GM18498 (cell line): ENCODE results near the gene EIPR1.

Source experiments
- ATAC-seq: cut with Tn5 transposase; IDR thresholded peaks from one replicate; pipeline ENCODE4 v1.9.1; 2021; ENCODE audit warnings: mild to moderate bottlenecking, moderate library complexity; ENCODE audit not compliant: unreplicated experiment

Gene EIPR1

DNA sequence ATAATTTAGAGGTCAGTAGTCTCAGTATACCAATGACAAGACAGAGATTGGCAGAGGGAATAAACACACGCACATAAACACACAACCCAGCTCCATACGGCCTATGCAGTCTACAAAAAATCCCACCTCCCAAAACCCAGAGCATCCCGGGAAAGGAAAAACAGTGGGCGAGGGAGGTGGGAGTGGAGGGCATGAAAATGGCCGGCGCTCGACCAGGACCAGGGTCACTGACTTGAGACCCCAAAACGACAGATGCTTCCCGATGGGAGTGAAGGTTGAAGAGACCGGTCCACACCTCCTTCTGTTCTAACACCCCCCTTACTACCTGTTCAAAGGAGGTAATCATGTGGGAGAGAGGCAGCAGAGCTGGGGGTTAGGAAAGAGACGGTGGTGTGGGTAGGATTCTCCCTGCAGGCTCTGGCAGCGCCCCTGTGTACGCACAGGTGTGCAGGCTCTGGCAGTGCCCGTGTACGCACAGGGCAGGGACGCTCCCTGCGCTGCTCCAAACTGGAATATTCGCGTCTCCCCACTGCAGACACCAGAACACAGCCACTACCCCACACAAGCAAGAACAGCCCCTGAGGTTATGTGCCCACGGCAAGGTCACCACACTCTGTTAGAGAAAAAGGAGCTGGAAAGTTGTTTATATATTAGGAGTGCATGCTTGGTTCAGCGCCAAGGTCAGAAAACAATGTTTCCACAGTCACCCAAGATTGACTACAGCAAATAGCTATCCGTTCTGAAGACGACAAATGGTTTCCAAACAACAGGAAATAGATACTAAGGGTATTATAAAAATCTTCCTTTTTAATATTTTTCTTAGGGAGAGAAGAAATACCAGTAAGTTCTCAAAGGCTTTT is 67.9 kb downstream of the EIPR1 start:
- ATAC-seq: no peak

DNA sequence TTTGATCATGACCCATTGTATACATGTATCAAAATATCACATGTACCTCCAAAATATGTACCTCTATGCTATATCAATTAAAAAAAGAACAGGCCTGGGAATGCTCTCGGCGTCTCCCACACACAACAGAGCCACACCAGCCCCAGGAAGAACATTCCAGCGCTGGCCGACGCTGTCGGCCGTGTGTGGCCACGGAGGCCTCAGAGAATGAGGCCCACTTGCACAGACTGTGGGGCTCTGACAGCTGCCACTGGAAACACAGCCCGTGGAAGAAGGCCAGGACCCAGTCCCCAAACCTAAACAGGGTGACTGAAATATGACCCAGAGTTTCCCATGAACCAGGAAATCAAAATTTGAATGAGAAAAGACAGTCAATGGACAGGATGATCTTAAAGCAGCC is 69.7 kb downstream of the EIPR1 start:
- ATAC-seq: no peak

DNA sequence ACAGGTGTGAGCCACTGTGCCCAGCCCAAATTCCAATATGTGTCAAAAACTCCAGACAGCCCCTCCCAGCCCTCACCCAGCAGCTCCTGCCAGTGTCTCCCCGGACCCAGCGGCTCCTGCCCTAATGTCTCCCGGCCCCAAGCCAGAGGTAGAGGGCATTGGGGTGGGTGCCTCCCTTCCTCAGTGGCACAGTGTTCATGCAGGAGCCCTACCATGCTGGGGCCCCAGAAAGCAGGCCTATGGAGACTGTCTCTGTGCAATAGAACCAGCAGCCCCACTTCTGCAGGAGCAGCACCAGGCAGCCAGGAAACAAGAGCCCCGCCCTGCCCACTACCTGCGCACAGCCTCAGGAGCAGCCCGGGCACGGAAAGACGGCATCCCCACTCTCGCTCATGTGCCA is 70.4 kb downstream of the EIPR1 start:
- no peak for ATAC-seq

DNA sequence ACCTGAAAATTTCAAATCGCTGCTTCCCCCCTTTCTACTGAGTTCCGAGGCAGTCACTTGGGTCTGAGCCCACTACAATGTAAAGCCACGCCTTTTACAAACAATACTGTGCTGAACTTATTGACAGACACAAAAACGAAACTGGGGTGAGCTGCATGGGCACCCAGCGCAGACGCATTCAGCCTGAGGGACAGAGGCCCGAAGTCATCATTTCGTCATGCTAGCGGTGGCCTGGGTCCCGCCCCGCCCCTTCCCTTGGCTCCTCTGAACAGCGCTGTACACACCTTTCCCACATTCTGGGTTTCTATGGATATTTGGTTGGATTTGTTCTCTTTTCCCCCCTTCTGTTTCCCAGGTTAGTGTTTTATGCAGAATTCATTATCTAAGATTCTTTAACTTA is 71.7 kb downstream of the EIPR1 start:
- ATAC-seq: no peak

DNA sequence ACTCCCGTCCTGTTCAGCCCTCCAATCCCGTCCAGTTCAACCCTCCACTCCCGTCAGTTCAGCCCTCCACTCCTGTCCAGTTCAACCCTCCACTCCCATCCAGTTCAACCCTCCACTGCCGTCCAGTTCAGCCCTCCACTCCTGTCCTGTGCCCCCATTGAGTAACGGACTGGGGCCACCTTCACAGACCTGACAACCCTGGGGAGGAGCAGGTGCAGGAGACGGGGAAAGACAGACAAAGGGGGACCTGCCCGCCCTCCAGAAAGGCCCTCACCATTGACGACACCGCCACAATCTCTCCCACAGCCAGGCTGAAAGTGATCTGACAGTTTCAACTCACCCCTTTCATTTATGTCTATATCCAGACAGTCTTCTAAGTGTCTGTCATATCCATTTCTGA is 72.2 kb downstream of the EIPR1 start:
- no peak for ATAC-seq

DNA sequence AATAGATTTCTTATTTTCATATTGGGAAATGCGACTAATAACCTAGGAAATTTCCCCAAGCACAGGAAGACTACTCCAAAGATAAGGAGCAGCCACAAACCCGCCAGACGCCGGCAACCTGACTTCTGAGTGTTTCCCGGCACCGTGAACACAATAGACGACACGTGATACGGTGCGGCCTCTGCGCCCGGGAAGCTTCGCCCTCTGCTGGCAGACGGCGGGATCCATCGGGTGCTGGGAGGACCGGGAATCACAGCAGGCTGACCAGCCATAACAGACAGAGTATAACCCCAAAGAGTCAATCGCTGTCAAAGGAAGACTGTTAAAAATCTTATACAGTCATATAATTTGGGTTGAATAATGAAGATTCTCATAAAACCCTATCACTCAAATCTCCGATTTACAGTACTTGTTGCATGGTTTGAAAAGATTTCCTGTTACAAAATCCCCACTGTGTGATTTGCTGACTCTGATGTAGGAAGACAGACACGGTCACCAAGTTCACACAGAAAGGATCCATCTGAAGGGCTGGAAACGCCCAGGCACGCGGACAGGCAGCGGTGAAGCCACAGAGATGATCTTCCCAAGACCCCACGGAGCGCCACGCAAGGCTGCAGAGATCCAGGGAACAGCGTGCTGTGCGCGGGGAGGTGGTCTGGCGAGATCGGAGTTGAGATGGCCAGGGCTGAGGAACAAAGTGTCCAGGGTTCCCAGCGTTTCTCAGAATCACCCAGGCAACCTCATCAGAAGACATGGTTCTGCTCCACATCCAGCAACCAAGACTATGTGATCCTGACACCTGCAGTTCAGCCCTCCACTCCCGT is 73.8 kb downstream of the EIPR1 start:
- ATAC-seq: peak; percentile 99

DNA sequence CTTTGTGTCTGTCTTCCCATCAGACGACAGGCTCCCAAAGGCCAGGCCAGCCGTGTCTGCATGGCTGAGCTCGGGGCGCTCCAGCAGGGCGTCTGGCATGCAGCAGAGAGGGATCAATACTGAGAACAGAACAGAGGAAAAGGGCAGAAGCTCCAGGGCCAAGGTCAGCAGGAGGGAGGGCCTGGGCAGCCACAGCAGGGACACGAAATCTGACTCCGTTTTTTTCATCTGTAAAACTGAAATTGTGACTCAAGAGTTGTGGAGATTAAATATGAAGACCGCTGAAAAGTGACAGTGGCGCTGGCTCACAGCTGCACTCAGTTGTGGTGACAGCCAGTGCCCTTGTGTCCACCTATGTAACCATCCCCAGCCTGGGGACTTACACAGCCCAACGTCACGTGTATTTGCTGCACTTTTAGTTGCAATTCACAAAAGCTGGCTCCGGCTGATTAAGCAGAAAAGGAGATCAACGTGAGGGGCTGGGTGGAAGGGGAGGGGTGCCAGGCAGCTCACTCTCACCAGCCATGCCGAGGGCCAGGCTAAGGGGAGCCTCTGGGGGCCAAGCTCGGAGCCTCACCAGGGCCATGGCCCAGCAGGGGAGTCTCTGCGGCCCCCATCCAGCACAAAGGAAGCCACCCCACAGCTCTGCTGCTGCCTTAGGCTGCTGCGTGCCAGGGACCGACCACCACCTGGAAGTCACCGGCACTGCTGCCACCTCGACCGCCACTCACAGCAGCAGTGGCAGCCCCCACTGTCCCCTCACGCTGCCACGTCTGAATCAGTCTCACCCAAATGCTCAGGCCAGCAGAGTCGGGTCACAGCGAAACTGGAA is 74.7 kb downstream of the EIPR1 start:
- ATAC-seq: peak; percentile 7

DNA sequence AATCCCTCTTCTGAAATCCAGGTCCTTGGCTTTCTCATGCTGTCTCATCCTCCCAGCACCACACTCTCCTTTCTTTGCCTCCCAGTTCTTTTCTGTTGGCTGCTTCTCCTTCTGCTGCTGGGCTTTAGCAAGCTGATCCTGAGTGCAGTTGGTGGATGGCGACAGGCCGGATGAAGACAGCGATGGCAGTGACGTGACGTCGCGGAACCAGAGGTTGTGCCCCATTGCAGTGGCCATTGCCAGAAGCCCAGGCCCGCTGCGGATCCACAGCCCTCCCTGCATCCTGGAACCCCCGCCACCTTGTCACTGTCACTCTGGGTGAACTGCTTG is 75.2 kb downstream of the EIPR1 start:
- ATAC-seq: no peak

DNA sequence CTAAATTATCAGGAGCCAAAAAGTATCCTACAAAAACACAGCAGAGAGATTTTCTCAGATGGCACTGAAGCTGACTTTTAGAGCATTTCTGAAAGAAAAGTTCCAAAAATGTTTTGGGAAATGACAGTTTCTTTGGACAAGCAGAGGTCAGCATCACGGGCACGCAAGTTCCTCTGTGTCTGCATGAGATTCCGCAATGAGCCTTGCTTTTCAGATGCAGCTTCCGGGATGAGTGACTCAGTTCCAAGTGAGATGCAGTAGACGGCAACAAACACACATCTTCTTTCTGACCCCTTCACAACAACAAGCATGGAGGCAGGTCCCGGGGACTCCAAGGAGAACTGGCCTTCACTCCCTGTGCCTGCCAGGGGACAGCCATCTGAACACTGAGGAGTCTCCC is 76.6 kb downstream of the EIPR1 start:
- ATAC-seq: no peak

DNA sequence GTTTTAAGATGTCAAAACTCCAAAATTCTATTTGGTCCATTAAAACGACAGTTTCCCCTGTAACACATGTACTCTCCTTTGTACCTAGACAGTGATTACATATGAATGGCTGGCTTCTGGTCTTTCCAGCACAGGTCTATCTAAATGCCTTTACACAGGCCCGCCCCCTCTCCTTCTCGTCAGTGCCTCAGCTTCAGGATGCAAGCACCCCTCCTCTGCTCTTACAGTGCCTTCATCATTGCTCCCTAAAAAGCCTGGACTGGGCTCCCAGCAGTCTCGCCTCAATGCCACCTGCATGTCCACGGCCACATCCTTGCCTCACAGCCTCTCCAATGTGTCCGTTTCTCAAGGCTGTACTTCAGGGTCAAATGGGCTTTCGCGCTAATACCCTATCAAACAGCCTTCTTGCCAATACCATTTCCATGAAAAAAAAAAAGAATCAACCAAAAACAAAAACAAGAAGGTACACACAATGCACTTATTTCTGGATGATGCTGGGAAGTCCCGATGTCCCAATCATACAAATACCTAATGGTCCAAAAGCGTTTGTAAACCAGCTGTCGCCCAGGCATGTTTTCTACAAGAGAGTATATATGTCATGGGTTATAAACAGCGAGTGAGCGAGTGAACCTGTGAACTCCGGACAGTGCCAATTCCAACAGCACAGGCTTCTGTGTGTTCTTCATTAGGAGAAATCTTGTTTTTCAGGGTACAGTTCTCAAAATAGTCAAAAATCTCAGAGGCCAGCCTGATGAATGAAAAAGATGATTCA is 77.2 kb downstream of the EIPR1 start:
- ATAC-seq: no peak

DNA sequence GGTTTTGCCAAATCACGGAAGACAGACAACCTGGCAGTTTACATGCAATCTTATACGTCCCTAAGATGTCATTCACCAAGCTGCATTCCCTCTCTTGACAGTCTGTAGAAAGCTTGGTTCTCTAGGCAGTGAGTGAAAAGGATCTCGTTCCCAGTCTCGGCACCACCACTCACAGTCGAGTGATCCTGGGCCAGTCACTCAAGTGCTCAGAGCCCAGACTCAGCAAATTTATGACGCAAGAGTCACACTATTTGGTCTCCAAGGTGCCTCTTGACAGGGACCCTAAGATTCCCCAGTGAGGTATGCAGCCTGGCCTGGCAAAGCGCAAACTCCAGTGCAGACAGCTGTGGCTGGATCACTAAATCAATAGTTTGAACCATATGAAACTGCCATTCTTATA is 77.9 kb downstream of the EIPR1 start:
- no peak for ATAC-seq

DNA sequence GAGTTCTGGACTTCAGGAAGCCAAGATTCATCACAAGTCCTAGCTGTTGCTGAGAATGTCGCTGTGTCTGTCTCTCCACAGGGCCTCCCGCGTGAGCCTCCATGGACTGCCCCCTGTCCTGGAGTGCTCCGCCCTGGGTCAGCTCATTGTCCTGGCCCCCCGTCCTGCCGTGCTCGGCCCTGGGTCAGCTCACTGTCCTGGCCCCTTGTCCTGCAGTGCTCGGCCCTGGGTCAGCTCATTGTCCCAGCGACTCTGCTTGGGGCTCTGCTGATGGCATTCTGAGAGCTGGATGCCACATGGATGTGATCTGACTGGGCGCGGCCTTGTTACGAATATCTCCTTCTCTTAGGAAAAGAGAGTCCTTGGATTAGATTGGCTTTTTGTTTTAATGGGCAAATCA is 78.5 kb downstream of the EIPR1 start:
- ATAC-seq: no peak

DNA sequence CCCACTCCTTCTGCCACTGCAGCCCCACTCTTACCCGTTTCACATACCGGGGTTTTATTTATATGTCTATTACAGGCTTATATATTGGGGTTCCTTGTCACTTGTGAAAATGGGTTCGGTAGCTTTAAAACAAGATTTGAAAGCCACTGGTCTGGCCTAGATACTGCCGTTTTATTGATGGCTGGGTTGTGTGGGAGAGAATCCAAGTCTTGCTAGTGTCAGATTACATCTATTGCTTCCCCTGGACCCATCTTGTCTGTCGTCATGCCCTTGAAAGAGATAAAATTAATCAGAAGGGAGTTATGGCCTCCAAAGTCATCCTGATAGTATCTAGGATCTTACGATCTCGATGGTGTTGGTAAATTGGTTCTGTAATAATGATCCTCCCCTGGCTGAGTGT is 79.4 kb downstream of the EIPR1 start:
- ATAC-seq: no peak

DNA sequence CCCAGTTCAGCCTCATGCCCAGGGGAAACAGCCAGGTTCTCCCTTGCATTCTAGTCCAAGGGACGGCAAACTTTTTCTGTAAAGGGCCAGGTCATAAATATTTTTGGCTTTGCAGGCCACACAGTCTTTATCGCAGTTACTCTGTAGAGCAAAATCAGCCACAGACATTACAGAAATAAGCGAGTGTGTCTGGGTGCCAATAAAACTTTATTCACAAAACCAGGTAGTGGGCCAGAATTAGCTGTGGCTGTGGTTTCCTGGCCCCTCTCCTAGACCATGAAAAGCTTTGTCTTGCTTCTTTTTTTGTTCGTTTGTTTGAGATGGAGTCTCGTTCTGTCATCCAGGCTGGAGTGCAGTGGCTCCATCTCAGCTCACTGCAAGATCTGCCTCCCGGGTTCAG is 80.1 kb downstream of the EIPR1 start:
- no peak for ATAC-seq

DNA sequence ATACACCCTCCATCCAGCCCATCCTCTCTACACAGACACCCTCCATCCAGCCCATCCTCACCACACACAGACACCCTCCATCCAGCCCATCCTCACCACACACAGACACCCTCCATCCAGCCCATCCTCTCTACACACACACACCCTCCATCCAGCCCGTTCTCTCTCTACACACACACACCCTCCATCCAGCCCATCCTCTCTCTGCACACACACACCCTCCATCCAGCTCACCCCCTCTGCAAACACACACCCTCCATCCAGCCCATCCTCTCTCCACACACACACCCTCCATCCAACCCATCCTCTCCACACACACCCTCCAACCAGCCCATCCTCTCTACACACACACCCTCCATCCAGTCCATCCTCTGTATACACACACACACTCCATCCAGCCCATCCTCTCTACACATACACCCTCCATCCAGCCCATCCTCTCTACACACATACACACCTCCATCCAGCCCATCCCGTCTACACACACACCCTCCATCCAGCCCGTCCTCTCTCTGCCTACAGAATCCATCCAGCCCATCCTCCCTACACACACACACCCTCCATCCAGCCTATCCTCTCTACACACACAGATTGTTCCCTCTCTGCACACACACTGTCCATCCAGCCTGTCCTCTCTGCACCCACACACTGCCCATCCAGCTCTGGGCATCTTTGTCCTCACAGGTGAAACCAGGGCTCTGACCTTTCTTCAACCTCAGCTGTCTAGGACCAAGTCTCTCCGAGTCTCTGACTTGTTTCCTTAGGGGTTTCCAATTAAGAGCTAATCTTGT is 81.2 kb downstream of the EIPR1 start:
- ATAC-seq: no peak

DNA sequence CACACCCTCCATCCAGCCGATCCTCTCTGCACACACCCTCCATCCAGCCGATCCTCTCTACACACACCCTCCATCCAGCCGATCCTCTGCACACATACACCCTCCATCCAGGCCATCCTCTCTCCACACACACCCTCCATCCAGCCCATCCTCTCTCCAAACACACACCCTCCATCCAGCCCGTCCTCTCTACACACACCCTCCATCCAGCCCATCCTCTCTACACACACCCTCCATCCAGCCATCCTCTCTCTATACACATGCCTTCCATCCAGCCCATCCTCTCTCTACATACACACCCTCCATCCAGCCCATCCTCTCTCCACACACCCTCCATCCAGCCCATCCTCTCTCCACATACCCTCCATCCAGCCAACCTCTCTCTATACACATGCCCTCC is 83.1 kb downstream of the EIPR1 start:
- no peak for ATAC-seq

DNA sequence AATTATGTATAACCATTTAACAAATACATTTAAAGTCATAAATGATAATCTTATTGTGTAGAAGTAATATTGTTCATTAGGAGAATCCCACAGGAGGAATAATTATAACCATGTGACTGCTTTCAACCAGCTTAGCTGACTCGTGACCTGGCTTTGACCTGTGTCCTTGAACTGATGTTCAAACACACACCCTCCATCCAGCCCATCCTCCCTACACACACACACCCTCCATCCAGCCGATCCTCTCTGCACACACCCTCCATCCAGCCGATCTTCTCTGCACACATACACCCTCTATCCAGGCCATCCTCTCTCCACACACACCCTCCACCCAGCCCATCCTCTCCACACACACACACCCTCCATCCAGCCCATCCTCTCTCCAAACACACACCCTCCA is 83.5 kb downstream of the EIPR1 start:
- no peak for ATAC-seq

DNA sequence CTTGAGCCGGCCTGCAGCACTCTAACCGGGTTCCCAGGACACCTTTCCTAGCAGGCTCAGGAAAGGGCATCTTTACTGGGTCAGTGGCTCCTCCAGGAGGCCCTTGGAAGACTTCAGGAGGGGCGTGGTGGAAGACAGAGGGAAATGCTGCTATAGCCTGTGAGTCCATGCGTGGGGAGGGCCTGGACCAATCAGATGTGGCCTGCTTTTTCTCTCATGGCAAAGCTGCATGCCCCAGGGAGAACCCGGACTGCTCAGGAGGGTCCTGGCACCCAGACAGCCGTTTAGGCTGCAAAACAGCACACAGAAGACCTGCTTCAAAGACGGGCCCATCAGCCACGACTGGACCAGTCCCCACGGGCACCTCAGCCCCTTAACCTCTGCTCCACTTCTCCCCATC is 84.4 kb downstream of the EIPR1 start:
- no peak for ATAC-seq

DNA sequence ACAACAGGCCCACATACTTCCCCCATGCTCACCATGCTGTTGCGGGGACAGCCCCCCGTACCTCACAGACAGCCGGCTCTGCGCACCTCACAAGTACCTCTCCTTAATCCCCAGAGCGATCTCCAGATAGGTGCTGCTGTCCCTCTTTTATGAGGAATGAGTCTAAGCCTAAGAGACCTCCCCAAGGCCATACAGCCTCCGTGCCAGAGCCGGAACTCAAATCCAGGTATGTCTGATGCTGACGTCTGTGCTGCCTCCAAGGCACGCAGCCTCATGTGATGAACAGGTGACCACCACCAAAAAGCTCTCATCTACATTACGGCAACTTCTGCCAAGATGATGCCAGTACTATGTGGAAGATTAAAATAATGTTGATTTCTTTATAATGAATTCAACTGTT is 85.2 kb downstream of the EIPR1 start:
- ATAC-seq: no peak

DNA sequence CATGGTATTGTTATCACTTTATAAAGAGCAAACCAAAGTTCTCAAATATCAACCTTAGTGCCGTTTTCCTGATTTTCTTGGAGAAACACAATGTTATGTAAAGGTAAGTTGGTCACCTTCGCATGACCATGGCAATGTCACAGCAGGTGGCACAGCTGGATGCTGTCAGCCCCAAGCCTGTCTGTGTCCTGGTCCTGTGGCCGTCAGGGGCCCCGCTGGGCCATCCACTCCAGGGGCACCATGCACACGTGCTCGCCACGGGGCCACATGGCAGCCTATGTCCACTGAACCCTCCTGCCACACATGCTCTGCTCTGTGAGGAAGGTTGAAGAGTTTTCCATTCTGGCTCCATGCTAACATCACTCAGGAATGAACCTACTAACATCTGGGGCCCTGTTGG is 85.9 kb downstream of the EIPR1 start:
- no peak for ATAC-seq
